Motor neuron (in vitro differentiated cells): ENCODE data around the gene PSMC6. TPM values are rescaled to one million over a fixed set of nuclear protein-coding genes. Genes with fewer than 3 reads are reported as not detected.
A peak's percentile ranks its signal among the peaks of the same experiment; 100 is the strongest.
"Not testable (repeated sequence)": the region's sequence is repeated elsewhere in the genome, so short reads cannot be mapped to it uniquely, and the experiment has no call there.

ENCODE experiments used
- ATAC-seq, 8 experiments: fragments of 200-7000 bp; cut with Tn5 transposase; replicated peaks in 6 of 8; 2 replicates each; pipeline ENCODE4 v1.8.0; 2021; ENCODE audit warnings: mild to moderate bottlenecking in 8 of 8, moderate library complexity in 8 of 8
- H3K27ac ChIP-seq, 2 donors: fragments of 250-450 bp; sonication (Bioruptor Pico); 2 replicates each; pipeline ENCODE4 v1.9.0; 2021; ENCODE audit warnings: antibody characterized with exemption in 2 of 2, mild to moderate bottlenecking in 2 of 2, moderate library complexity in 1 of 2
- H3K4me1 ChIP-seq, 2 donors: fragments of 250-450 bp; sonication (Bioruptor Pico); replicated peaks in 1 of 2; 2 replicates each; pipeline ENCODE4 v1.6.1; 2021; ENCODE audit warnings: antibody characterized with exemption in 2 of 2, mild to moderate bottlenecking in 2 of 2, moderate library complexity in 1 of 2
- H3K4me3 ChIP-seq, 5 donors: fragments of 250-450 bp; sonication (Bioruptor Pico); 2 replicates each; pipeline ENCODE4 v1.9.0; 2021; ENCODE audit warnings: antibody characterized with exemption in 5 of 5, mild to moderate bottlenecking in 5 of 5, moderate library complexity in 4 of 5
- WGBS, 10 experiments: fragments of 450-650 bp; shearing (Covaris generic); methylation state at CpG; one replicate each; pipeline ENCODE4 v1.0.0; 2022; 5-methylcytosine and 5-hydroxymethylcytosine counted together
- in situ Hi-C, 9 experiments: fragments of 400-800 bp; cut with MboI; loops; one replicate each; pipeline ENCODE4 v1.15.0; 2021; ENCODE audit warnings: low sequenced_read_pairs in 9 of 9, low pct_unique_long_range_greater_than_20kb in 2 of 9; ENCODE audit not compliant: unreplicated experiment in 9 of 9
- total RNA-seq, 8 experiments: library from RNA; unstranded; fragments of 300-600 nt; gene quantifications; 2 replicates each; pipeline versions ENCODE4 v1.2.3 to v1.2.4, GENCODE V29; 2022

The PSMC6 gene
- total RNA-seq, 8 experiments from 2014 or later = 96.8 to 126 (median 105) TPM

GRCh38 chr14:52727509-52727908 is 20.5 kb downstream of the PSMC6 start:
- in situ Hi-C loops, H3K27ac ChIP-seq, H3K4me3 ChIP-seq, ATAC-seq, H3K4me1 ChIP-seq: not testable (repeated sequence)
- WGBS, 10 experiments = 87 to 100% (median 95%) methylated on average over 1 to 2 of the region's 2 CpGs; no CpG with 5 or more reads in 1 of the 10 experiments

GRCh38 chr14:52729035-52729434 is 22.0 kb downstream of the PSMC6 start:
- in situ Hi-C loops, ATAC-seq, H3K4me1 ChIP-seq, H3K4me3 ChIP-seq, H3K27ac ChIP-seq: not testable (repeated sequence)
- 80 to 100% (median 89%) methylated on average over 3 to 12 of the region's 15 CpGs; no CpG with 5 or more reads in 1 of the 10 experiments for WGBS, 10 experiments

GRCh38 chr14:52729585-52729924 is 22.6 kb downstream of the PSMC6 start:
- H3K4me1 ChIP-seq = peaks cover 0 to 7% of the 10 kb centered on the region in 2 donors
- in situ Hi-C loops = no loop called here
- no peak for ATAC-seq
- H3K27ac ChIP-seq = no peak overlapping the region
- peak overlapping the region; percentile 13 to 82 (median 54) for H3K4me3 ChIP-seq
- WGBS, 10 experiments = 0 to 17% (median 2%) methylated on average over 1 to 5 of the region's 8 CpGs

GRCh38 chr14:52729925-52730708 is 23.1 kb downstream of the PSMC6 start, which contains the start of gene STYX:
Gene STYX, plus strand, starts transcription at chr14:52730166. Its CDS starts 309 bp downstream, at chr14:52730475.
- ATAC-seq = peak; percentile 92 to 96 (median 95)
- in situ Hi-C loops = no loop called here
- Histone ChIP-seq H3K4me1 (peaks cover 0 to 7% of the 10 kb centered on the region in 2 donors), H3K27ac (peak within 1 kb of the TSS; percentile 52 to 74), H3K4me3 (peak within 1 kb of the TSS; percentile 54 to 82 (median 70))
- 0 to 2% (median 0%) methylated on average over 3 to 27 of the region's 72 CpGs; no CpG with 5 or more reads in 7 of the 10 experiments for WGBS, 10 experiments

DNA sequence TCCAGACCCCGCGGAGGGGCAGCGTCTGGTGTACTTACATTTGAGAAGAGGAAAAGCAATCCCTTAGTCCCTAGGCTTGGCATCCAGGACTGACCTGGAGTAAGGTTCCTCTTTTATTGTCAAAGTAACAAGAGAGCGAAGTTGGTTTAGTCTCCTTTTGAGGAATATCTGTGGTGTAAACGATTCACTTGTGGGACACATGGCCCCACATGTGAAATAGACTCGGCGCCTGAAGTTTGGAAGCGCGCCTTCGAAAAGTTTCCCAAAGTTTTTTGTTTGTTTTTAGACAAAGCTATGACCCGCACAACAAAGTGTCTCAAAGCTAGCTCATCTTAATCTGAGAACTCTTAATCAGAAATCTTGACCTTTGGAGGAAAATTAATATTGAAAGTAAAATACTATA is 23.7 kb downstream of the PSMC6 start:
- in situ Hi-C loops = no loop called here
- Histone ChIP-seq H3K4me3 (peak overlapping the region; percentile 54 to 82 (median 70)), H3K4me1 (peaks cover 0 to 7% of the 10 kb centered on the region in 2 donors), H3K27ac (peak overlapping the region; percentile 52 to 74)
- 0 to 13% (median 2%) methylated on average over 1 to 10 of the region's 11 CpGs; no CpG with 5 or more reads in 1 of the 10 experiments for WGBS, 10 experiments
- ATAC-seq = no peak

DNA sequence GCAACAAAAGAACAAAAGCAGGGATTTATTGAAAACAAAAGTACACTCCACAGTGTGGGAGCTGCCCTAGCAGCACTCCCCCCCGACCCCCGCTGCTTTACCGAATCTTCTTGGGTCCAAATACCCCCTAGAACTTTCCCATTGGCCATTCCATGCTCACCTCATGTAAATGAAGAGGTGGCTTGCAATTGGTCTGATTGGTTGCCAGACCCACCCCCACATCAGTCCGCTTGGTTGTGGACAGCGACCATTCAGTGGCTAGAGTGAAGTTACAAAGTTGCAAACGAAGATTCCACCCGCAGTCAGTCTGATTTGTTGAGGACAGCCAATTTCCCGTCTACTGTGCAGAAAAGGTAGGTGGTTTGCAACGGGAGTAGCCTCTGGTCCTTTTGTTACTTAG is 26.8 kb downstream of the PSMC6 start:
- Histone ChIP-seq H3K27ac (no peak overlapping the region), H3K4me1 (peaks cover 0 to 7% of the 10 kb centered on the region in 2 donors), H3K4me3 (no peak overlapping the region)
- ATAC-seq = no peak
- 80 to 100% (median 97%) methylated on average over 1 to 8 of the region's 9 CpGs; no CpG with 5 or more reads in 4 of the 10 experiments for WGBS, 10 experiments
- in situ Hi-C loops = no loop called here

- ATAC-seq = no peak
- WGBS, 10 experiments = 50 to 89% (median 76%) methylated on average over 1 of the region's 1 CpG; no CpG with 5 or more reads in 2 of the 10 experiments
- H3K4me1 ChIP-seq = peaks cover 0 to 4% of the 10 kb centered on the region in 2 donors
- H3K27ac ChIP-seq = no peak overlapping the region
- H3K4me3 ChIP-seq = no peak overlapping the region
- in situ Hi-C loops = no loop called here
Observed at GRCh38 chr14:52735921-52736489, 29.0 kb downstream of the PSMC6 start.

DNA sequence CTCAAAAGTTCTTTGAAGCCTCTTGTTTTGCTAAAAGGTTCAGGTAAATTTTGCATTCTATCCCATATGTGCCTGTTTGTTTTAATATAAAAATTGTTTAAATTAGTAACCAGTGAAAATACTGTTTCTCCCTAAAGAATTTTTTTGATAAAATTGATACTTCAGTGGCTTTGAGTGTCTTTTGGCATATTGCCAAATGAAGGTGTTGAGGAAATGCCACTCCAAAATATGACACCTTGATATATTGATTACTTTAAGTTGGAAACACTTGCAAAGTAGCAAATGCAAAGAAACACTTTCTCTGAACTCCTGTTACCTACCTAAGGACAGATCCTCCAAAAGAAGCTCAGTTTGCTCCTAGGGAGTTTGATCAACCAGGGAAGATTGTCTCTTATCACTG is 31.4 kb downstream of the PSMC6 start:
- ATAC-seq = no peak
- in situ Hi-C loops = no loop called here
- Histone ChIP-seq H3K4me1 (no peaks in the 10 kb centered on the region), H3K4me3 (no peak overlapping the region), H3K27ac (no peak overlapping the region)

DNA sequence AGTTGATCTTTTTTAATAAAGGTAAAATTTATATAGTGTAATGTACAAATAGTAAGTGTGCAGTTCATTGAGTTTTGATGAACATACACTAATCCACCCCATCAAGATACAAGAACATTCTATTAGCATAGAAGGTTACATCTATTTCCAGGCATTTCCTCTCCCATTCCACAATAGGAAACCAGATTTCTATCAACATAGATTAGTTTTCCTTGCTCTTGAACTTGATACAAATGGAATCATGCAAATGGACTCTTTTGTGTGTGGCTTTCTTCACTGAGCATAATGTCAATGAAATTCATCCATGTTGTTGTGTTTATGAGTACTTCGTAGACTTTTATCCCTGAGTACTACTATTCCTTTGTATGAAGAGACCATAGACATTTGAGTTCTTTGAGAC is 33.8 kb downstream of the PSMC6 start:
- 83 to 100% (median 100%) methylated on average over 1 of the region's 1 CpG; no CpG with 5 or more reads in 3 of the 10 experiments for WGBS, 10 experiments
- in situ Hi-C loops = no loop called here
- Histone ChIP-seq H3K4me1 (no peaks in the 10 kb centered on the region), H3K4me3 (no peak overlapping the region), H3K27ac (no peak overlapping the region)
- ATAC-seq = peak in 1 of 8 experiments; percentile 38

- no peak overlapping the region for H3K27ac ChIP-seq
- ATAC-seq = no peak
Observed at GRCh38 chr14:52741865-52742264, 34.9 kb downstream of the PSMC6 start.

DNA sequence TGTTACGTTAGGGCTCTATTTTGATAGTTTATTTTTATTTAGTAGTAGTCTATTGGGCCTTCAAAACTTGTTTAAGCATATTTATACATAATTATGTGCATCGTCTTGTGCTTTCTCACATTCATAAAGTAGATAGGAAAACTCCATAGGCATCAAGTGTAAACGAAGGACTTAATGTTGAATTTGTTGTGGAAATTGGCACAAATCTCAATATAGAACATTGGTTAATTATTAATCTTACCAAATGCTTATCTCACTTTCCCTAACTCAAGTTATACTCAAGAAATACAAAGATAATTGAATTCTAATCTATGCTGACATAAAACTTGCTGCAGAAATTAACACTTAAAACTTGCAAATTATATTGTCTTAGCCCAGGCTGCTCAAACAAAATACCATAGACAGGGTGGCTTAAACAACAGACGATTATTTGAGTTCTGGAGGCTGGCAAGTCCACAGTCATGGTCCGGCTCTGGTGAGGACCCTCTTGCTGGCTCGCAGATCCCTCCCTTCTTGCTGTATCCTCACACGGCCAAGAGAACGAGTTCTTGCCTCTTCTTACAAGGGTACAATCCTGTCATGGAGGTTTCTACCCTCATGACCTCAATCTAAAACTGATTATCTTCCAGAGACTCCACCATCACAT is 41.8 kb downstream of the PSMC6 start:
- Histone ChIP-seq H3K4me3 (no peak overlapping the region), H3K4me1 (no peaks in the 10 kb centered on the region), H3K27ac (no peak overlapping the region)
- 79 to 93% (median 89%) methylated on average over 2 to 8 of the region's 8 CpGs for WGBS, 10 experiments
- in situ Hi-C loops = no loop called here
- ATAC-seq = no peak

More at GRCh38 chr14:52741865-52742264, 34.9 kb downstream of the PSMC6 start:
- in situ Hi-C loops = no loop called here
- no peak overlapping the region for H3K4me3 ChIP-seq
- H3K4me1 ChIP-seq = no peaks in the 10 kb centered on the region

DNA sequence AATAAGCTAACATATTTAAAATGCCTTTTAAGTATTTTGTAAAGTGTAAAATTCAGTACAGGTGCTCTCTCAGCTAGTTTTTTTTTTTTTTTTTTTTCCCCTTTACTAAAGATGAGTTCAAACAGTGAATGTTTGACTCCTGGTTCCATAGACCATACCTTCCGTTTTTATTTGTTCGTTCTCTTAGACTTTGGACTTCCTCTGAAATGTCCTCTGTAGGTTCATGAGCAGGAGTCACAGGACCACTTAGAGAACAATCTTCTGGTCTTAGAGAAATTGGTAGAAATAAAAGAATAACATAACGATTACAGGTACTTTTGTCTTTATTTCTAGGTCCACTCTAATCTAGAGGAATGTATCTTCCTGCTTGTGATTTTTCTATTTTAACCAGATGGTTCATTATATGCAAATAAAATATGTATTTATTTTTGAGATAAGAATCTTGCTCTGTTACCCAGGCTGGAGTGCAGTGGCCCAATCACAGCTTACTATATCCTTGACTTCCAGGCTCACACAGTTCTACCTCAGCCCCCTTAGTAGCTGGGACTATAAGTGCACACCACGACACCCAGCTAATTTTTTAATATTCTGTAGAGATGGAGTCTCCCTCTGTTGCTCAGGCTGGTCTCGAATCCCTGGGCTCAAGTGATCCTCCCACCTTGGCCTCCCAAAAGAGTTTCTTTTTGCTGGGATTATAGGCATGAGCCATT is 48.8 kb downstream of the PSMC6 start:
- in situ Hi-C loops = no loop called here
- ATAC-seq = peak in 1 of 8 experiments; percentile 36
- WGBS, 10 experiments = 80 to 100% (median 96%) methylated on average over 1 to 5 of the region's 5 CpGs; no CpG with 5 or more reads in 1 of the 10 experiments
- Histone ChIP-seq H3K4me1 (no peaks in the 10 kb centered on the region), H3K27ac (no peak overlapping the region), H3K4me3 (no peak overlapping the region)

GRCh38 chr14:52759145-52759544 is 52.1 kb downstream of the PSMC6 start:
- 83 to 100% (median 97%) methylated on average over 1 of the region's 1 CpG; no CpG with 5 or more reads in 2 of the 10 experiments for WGBS, 10 experiments
- Histone ChIP-seq H3K4me1 (no peaks in the 10 kb centered on the region), H3K4me3 (no peak overlapping the region), H3K27ac (no peak overlapping the region)
- in situ Hi-C loops = no loop called here
- ATAC-seq = no peak
